HEK293 (cell line): Measurements from ENCODE around the gene QSER1.
"Not testable (repeated sequence)": the region's sequence is repeated elsewhere in the genome, so short reads cannot be mapped to it uniquely, and the experiment has no call there.

Experiments used
- HOXA7 ChIP-seq: sonication (generic); formaldehyde crosslinking; IDR thresholded peaks from 2 replicates; pipeline ENCODE4 v1.8.1; 2022; ENCODE audit warnings: missing genetic modification reagents, borderline replicate concordance
- MYNN ChIP-seq: fragments of 450-650 bp; formaldehyde crosslinking; IDR thresholded peaks from 2 replicates; pipeline ENCODE4 v1.5.1; 2016; ENCODE audit warnings: missing biosample characterization, missing genetic modification characterization, borderline replicate concordance
- YY1 ChIP-seq: fragments of 450-650 bp; formaldehyde crosslinking; IDR thresholded peaks from 2 replicates; pipeline ENCODE4 v1.5.1; 2018; ENCODE audit warnings: missing biosample characterization, missing genetic modification characterization
- ZBTB17 ChIP-seq: fragments of 450-650 bp; formaldehyde crosslinking; IDR thresholded peaks from 2 replicates; pipeline ENCODE4 v1.5.1; 2016; ENCODE audit warnings: missing biosample characterization, missing genetic modification characterization
- ZFP3 ChIP-seq: fragments of 450-650 bp; formaldehyde crosslinking; IDR thresholded peaks from 2 replicates; pipeline ENCODE4 v1.5.1; 2016; ENCODE audit warnings: low read depth, missing biosample characterization, missing genetic modification characterization
- ZFP37 ChIP-seq: fragments of 450-650 bp; formaldehyde crosslinking; IDR thresholded peaks from 2 replicates; pipeline ENCODE4 v1.5.1; 2016; ENCODE audit warnings: missing biosample characterization, missing genetic modification characterization
- ZNF174 ChIP-seq: fragments of 450-650 bp; formaldehyde crosslinking; IDR thresholded peaks from 2 replicates; pipeline ENCODE4 v1.5.0; 2017; ENCODE audit warnings: missing biosample characterization, mild to moderate bottlenecking, missing genetic modification characterization
- ZNF248 ChIP-seq: fragments of 450-650 bp; formaldehyde crosslinking; IDR thresholded peaks from 2 replicates; pipeline ENCODE4 v1.5.1; 2017; ENCODE audit warnings: missing biosample characterization, missing genetic modification characterization
- ZNF416 ChIP-seq: fragments of 450-650 bp; formaldehyde crosslinking; IDR thresholded peaks from 2 replicates; pipeline ENCODE4 v1.5.1; 2016; ENCODE audit warnings: missing biosample characterization, missing genetic modification characterization
- TF ChIP-seq, protein P1 (sequence below): fragments of 450-650 bp; formaldehyde crosslinking; optimal IDR thresholded peaks from 2 replicates; pipeline ENCODE3; 2016; ENCODE audit warnings: missing biosample characterization, mild to moderate bottlenecking, missing genetic modification characterization
- TF ChIP-seq, protein P2 (sequence below): fragments of 450-650 bp; formaldehyde crosslinking; IDR thresholded peaks from 2 replicates; pipeline ENCODE4 v1.5.1; 2016; ENCODE audit warnings: missing biosample characterization, missing genetic modification characterization
- TF ChIP-seq, protein P3 (sequence below): fragments of 450-650 bp; formaldehyde crosslinking; IDR thresholded peaks from 2 replicates; pipeline ENCODE4 v1.5.1; 2016; ENCODE audit warnings: missing biosample characterization, missing genetic modification characterization
- TF ChIP-seq, protein P4 (sequence below): fragments of 450-650 bp; formaldehyde crosslinking; IDR thresholded peaks from 2 replicates; pipeline ENCODE4 v1.5.1; 2016; ENCODE audit warnings: missing biosample characterization, missing genetic modification characterization, borderline replicate concordance
- TF ChIP-seq, protein P5 (sequence below): fragments of 450-650 bp; formaldehyde crosslinking; IDR thresholded peaks from 2 replicates; pipeline ENCODE4 v1.5.1; 2016; ENCODE audit warnings: missing biosample characterization, missing genetic modification characterization

DNA sequence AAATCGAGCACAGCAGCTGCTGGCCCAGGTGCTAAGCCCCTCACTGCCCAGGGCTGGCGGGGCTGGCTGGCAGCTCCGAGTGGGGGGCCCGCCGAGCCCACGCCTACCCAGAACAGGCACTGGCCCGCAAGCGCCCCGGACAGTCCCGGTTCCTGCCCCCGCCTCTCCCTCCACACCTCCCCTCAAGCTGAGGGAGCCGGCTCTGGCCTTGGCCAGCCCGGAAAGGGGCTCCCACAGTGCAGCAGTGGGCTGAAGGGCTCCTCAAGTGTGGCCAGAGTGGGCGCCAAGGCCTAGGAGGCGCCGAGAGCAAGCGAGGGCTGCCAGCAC lies 4.3 kb upstream of the QSER1 start:
- TF ChIP-seq, protein P1, sequence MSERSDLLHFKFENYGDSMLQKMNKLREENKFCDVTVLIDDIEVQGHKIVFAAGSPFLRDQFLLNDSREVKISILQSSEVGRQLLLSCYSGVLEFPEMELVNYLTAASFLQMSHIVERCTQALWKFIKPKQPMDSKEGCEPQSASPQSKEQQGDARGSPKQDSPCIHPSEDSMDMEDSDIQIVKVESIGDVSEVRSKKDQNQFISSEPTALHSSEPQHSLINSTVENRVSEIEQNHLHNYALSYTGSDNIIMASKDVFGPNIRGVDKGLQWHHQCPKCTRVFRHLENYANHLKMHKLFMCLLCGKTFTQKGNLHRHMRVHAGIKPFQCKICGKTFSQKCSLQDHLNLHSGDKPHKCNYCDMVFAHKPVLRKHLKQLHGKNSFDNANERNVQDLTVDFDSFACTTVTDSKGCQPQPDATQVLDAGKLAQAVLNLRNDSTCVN (tag by site-specific recombination) = not testable (repeated sequence)
- TF ChIP-seq, protein P2, sequence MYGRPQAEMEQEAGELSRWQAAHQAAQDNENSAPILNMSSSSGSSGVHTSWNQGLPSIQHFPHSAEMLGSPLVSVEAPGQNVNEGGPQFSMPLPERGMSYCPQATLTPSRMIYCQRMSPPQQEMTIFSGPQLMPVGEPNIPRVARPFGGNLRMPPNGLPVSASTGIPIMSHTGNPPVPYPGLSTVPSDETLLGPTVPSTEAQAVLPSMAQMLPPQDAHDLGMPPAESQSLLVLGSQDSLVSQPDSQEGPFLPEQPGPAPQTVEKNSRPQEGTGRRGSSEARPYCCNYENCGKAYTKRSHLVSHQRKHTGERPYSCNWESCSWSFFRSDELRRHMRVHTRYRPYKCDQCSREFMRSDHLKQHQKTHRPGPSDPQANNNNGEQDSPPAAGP (tag by site-specific recombination) = not testable (repeated sequence)
- TF ChIP-seq YY1 (tag by site-specific recombination); ZNF248 (tag by site-specific recombination); ZNF174 (tag by site-specific recombination); HOXA7 (CRISPR knock-in tag); ZFP3 (tag by site-specific recombination); ZFP37 (tag by site-specific recombination); ZBTB17 (tag by site-specific recombination); ZNF416; MYNN (tag by site-specific recombination): not testable (repeated sequence)
- TF ChIP-seq, protein P3, sequence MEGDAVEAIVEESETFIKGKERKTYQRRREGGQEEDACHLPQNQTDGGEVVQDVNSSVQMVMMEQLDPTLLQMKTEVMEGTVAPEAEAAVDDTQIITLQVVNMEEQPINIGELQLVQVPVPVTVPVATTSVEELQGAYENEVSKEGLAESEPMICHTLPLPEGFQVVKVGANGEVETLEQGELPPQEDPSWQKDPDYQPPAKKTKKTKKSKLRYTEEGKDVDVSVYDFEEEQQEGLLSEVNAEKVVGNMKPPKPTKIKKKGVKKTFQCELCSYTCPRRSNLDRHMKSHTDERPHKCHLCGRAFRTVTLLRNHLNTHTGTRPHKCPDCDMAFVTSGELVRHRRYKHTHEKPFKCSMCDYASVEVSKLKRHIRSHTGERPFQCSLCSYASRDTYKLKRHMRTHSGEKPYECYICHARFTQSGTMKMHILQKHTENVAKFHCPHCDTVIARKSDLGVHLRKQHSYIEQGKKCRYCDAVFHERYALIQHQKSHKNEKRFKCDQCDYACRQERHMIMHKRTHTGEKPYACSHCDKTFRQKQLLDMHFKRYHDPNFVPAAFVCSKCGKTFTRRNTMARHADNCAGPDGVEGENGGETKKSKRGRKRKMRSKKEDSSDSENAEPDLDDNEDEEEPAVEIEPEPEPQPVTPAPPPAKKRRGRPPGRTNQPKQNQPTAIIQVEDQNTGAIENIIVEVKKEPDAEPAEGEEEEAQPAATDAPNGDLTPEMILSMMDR = not testable (repeated sequence)
- TF ChIP-seq, protein P4, sequence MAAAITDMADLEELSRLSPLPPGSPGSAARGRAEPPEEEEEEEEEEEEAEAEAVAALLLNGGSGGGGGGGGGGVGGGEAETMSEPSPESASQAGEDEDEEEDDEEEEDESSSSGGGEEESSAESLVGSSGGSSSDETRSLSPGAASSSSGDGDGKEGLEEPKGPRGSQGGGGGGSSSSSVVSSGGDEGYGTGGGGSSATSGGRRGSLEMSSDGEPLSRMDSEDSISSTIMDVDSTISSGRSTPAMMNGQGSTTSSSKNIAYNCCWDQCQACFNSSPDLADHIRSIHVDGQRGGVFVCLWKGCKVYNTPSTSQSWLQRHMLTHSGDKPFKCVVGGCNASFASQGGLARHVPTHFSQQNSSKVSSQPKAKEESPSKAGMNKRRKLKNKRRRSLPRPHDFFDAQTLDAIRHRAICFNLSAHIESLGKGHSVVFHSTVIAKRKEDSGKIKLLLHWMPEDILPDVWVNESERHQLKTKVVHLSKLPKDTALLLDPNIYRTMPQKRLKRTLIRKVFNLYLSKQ (tag by site-specific recombination) = not testable (repeated sequence)
- TF ChIP-seq, protein P5, sequence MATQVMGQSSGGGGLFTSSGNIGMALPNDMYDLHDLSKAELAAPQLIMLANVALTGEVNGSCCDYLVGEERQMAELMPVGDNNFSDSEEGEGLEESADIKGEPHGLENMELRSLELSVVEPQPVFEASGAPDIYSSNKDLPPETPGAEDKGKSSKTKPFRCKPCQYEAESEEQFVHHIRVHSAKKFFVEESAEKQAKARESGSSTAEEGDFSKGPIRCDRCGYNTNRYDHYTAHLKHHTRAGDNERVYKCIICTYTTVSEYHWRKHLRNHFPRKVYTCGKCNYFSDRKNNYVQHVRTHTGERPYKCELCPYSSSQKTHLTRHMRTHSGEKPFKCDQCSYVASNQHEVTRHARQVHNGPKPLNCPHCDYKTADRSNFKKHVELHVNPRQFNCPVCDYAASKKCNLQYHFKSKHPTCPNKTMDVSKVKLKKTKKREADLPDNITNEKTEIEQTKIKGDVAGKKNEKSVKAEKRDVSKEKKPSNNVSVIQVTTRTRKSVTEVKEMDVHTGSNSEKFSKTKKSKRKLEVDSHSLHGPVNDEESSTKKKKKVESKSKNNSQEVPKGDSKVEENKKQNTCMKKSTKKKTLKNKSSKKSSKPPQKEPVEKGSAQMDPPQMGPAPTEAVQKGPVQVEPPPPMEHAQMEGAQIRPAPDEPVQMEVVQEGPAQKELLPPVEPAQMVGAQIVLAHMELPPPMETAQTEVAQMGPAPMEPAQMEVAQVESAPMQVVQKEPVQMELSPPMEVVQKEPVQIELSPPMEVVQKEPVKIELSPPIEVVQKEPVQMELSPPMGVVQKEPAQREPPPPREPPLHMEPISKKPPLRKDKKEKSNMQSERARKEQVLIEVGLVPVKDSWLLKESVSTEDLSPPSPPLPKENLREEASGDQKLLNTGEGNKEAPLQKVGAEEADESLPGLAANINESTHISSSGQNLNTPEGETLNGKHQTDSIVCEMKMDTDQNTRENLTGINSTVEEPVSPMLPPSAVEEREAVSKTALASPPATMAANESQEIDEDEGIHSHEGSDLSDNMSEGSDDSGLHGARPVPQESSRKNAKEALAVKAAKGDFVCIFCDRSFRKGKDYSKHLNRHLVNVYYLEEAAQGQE (tag by site-specific recombination) = not testable (repeated sequence)
